Adipocyte (in vitro differentiated cells): ENCODE results near the gene ATP2A1.
"Not testable (repeated sequence)": the region's sequence is repeated elsewhere in the genome, so short reads cannot be mapped to it uniquely, and the experiment has no call there.

Experiments used
- DNase-seq: peaks from one replicate; pipeline ENCODE4 v3.0.0-alpha.2; 2015; ENCODE audit warnings: low read depth
- H3K27me3 ChIP-seq: replicated peaks from 2 replicates; pipeline ENCODE4 v1.7.0; 2013; ENCODE audit warnings: mild to moderate bottlenecking, low read length, moderate library complexity; ENCODE audit not compliant: control insufficient read depth, insufficient read depth
- H3K36me3 ChIP-seq: 2 replicates; pipeline ENCODE4 v1.7.0; 2013; ENCODE audit warnings: low read length, mild to moderate bottlenecking, moderate library complexity; ENCODE audit not compliant: control insufficient read depth, insufficient read depth, severe bottlenecking
- H3K4me1 ChIP-seq: 2 replicates; pipeline ENCODE4 v1.7.0; 2013; ENCODE audit warnings: mild to moderate bottlenecking, low read length, moderate library complexity; ENCODE audit not compliant: control insufficient read depth, insufficient read depth
- H3K4me3 ChIP-seq: 2 replicates; pipeline ENCODE4 v1.7.0; 2013; ENCODE audit warnings: mild to moderate bottlenecking, low read length, moderate library complexity
- H3K9ac ChIP-seq: 2 replicates; pipeline ENCODE4 v1.7.0; 2013; ENCODE audit warnings: mild to moderate bottlenecking, low read length, moderate library complexity
- H3K9me3 ChIP-seq: 2 replicates; pipeline ENCODE4 v1.7.0; 2013; ENCODE audit warnings: mild to moderate bottlenecking, low read length, moderate library complexity; ENCODE audit not compliant: control insufficient read depth

Gene ATP2A1

GRCh38 chr16:28930652-28931051 is 52.4 kb downstream of the ATP2A1 start:
- no peaks in the 10 kb centered on the region for H3K9me3 ChIP-seq
- no peaks in the 10 kb centered on the region for H3K36me3 ChIP-seq
- peak overlapping the region; percentile 24 for H3K9ac ChIP-seq
- H3K27me3 ChIP-seq = peaks cover 7% of the 10 kb centered on the region
- no peak overlapping the region for H3K4me3 ChIP-seq
- DNase-seq = no peak
- H3K4me1 ChIP-seq = peaks cover 3% of the 10 kb centered on the region

- Histone ChIP-seq H3K27me3 (peaks cover 7% of the 10 kb centered on the region), H3K4me3 (no peak within 1 kb of the TSS), H3K9me3 (no peaks in the 10 kb centered on the region), H3K36me3 (no peaks in the 10 kb centered on the region), H3K9ac (no peak within 1 kb of the TSS), H3K4me1 (no peaks in the 10 kb centered on the region)
- DNase-seq = no peak
Measured at GRCh38 chr16:28931801-28932225, 53.5 kb downstream of the ATP2A1 start, which contains the start of gene CD19. TSS of gene CD19 (plus strand) at chr16:28931971. CDS start at chr16:28932001, 30 bp downstream.

- H3K36me3 ChIP-seq = no peaks in the 10 kb centered on the region
- no peak for DNase-seq
- peaks cover 10% of the 10 kb centered on the region for H3K27me3 ChIP-seq
- H3K4me1 ChIP-seq = no peaks in the 10 kb centered on the region
- H3K9me3 ChIP-seq = no peaks in the 10 kb centered on the region
- H3K4me3 ChIP-seq = no peak overlapping the region
- H3K9ac ChIP-seq = no peak overlapping the region
Measured at GRCh38 chr16:28932339-28933141, 54.3 kb downstream of the ATP2A1 start.

- Histone ChIP-seq H3K9me3 (no peaks in the 10 kb centered on the region), H3K27me3 (peaks cover 11% of the 10 kb centered on the region), H3K4me3 (no peak overlapping the region), H3K36me3 (no peaks in the 10 kb centered on the region), H3K4me1 (no peaks in the 10 kb centered on the region), H3K9ac (no peak overlapping the region)
- no peak for DNase-seq
Measured at GRCh38 chr16:28933171-28933570, 54.9 kb downstream of the ATP2A1 start.

- no peak for DNase-seq
- no peaks in the 10 kb centered on the region for H3K36me3 ChIP-seq
- H3K9ac ChIP-seq = no peak overlapping the region
- H3K27me3 ChIP-seq = peaks cover 11% of the 10 kb centered on the region
- no peaks in the 10 kb centered on the region for H3K4me1 ChIP-seq
- no peak overlapping the region for H3K4me3 ChIP-seq
- H3K9me3 ChIP-seq = no peaks in the 10 kb centered on the region
Measured at GRCh38 chr16:28935346-28935745, 57.1 kb downstream of the ATP2A1 start.

- peak; percentile 56 for DNase-seq
- no peaks in the 10 kb centered on the region for H3K36me3 ChIP-seq
- no peaks in the 10 kb centered on the region for H3K4me1 ChIP-seq
- H3K4me3 ChIP-seq = peak overlapping the region; percentile 4
- peaks cover 11% of the 10 kb centered on the region for H3K27me3 ChIP-seq
- H3K9me3 ChIP-seq = no peaks in the 10 kb centered on the region
- no peak overlapping the region for H3K9ac ChIP-seq
Measured at GRCh38 chr16:28935924-28936783, 57.9 kb downstream of the ATP2A1 start.

GRCh38 chr16:28936784-28937155 is 58.5 kb downstream of the ATP2A1 start:
- Histone ChIP-seq H3K4me3 (no peak overlapping the region), H3K9me3 (no peaks in the 10 kb centered on the region), H3K4me1 (no peaks in the 10 kb centered on the region), H3K9ac (no peak overlapping the region), H3K36me3 (no peaks in the 10 kb centered on the region), H3K27me3 (peaks cover 11% of the 10 kb centered on the region)
- no peak for DNase-seq

GRCh38 chr16:28937222-28937876 is 59.1 kb downstream of the ATP2A1 start:
- no peaks in the 10 kb centered on the region for H3K9me3 ChIP-seq
- no peak overlapping the region for H3K4me3 ChIP-seq
- no peaks in the 10 kb centered on the region for H3K36me3 ChIP-seq
- H3K27me3 ChIP-seq = peaks cover 11% of the 10 kb centered on the region
- no peak for DNase-seq
- H3K9ac ChIP-seq = no peak overlapping the region
- no peaks in the 10 kb centered on the region for H3K4me1 ChIP-seq

- no peak for DNase-seq
- peaks cover 11% of the 10 kb centered on the region for H3K27me3 ChIP-seq
- H3K36me3 ChIP-seq = no peaks in the 10 kb centered on the region
- H3K4me1 ChIP-seq = no peaks in the 10 kb centered on the region
- H3K9ac ChIP-seq = no peak overlapping the region
- no peaks in the 10 kb centered on the region for H3K9me3 ChIP-seq
- H3K4me3 ChIP-seq = no peak overlapping the region
Measured at GRCh38 chr16:28938721-28939120, 60.4 kb downstream of the ATP2A1 start.

GRCh38 chr16:28939825-28940224 is 61.5 kb downstream of the ATP2A1 start:
- H3K4me3 ChIP-seq, H3K9ac ChIP-seq, DNase-seq, H3K27me3 ChIP-seq, H3K36me3 ChIP-seq, H3K9me3 ChIP-seq, H3K4me1 ChIP-seq: not testable (repeated sequence)

- no peaks in the 10 kb centered on the region for H3K9me3 ChIP-seq
- no peaks in the 10 kb centered on the region for H3K36me3 ChIP-seq
- DNase-seq = no peak
Measured at GRCh38 chr16:28943281-28943680, 65.0 kb downstream of the ATP2A1 start.

More at GRCh38 chr16:28943281-28943680, 65.0 kb downstream of the ATP2A1 start:
- Histone ChIP-seq H3K9ac (no peak overlapping the region), H3K4me1 (peaks cover 9% of the 10 kb centered on the region), H3K27me3 (no peaks in the 10 kb centered on the region), H3K4me3 (no peak overlapping the region)
